GM19395 (cell line): ENCODE measurements around the gene ROPN1L.

Source experiments
- ATAC-seq: cut with Tn5 transposase; IDR thresholded peaks from one replicate; pipeline ENCODE4 v1.9.1; 2021; ENCODE audit warnings: mild to moderate bottlenecking, moderate library complexity; ENCODE audit not compliant: unreplicated experiment

Gene ROPN1L

GRCh38 chr5:10427201-10427600, 14.5 kb upstream of the ROPN1L start:
- no peak for ATAC-seq

GRCh38 chr5:10427978-10428377, 13.7 kb upstream of the ROPN1L start:
- ATAC-seq, result no peak

GRCh38 chr5:10431415-10431814, 10.3 kb upstream of the ROPN1L start:
- ATAC-seq, result no peak

GRCh38 chr5:10432059-10433008, 9.3 kb upstream of the ROPN1L start:
- ATAC-seq, result no peak

- no peak for ATAC-seq
Measured at GRCh38 chr5:10434392-10434791, 7.3 kb upstream of the ROPN1L start.

- ATAC-seq, result no peak
Measured at GRCh38 chr5:10438301-10438700, 3.4 kb upstream of the ROPN1L start.

GRCh38 chr5:10439692-10440091, 2.0 kb upstream of the ROPN1L start:
- no peak for ATAC-seq

GRCh38 chr5:10440367-10440990, 1.2 kb upstream of the ROPN1L start:
- ATAC-seq, result no peak

GRCh38 chr5:10441992-10442435, 335 bp downstream of the ROPN1L start:
- ATAC-seq, result peak; percentile 62

- ATAC-seq, result no peak
Measured at GRCh38 chr5:10442576-10442975, 897 bp downstream of the ROPN1L start.

- ATAC-seq, result no peak
Measured at GRCh38 chr5:10445352-10445751, 3.7 kb downstream of the ROPN1L start.

GRCh38 chr5:10446490-10446889, 4.8 kb downstream of the ROPN1L start:
- ATAC-seq, result no peak

- ATAC-seq, result no peak
Measured at GRCh38 chr5:10447041-10447440, 5.4 kb downstream of the ROPN1L start.

GRCh38 chr5:10448754-10449360, 7.2 kb downstream of the ROPN1L start:
- no peak for ATAC-seq

- ATAC-seq, result no peak
Measured at GRCh38 chr5:10451137-10451824, 9.6 kb downstream of the ROPN1L start.

- ATAC-seq, result peak; percentile 84
Measured at GRCh38 chr5:10452768-10453331, 11.2 kb downstream of the ROPN1L start.

GRCh38 chr5:10453545-10453944, 11.9 kb downstream of the ROPN1L start:
- no peak for ATAC-seq

GRCh38 chr5:10454591-10455276, 13.1 kb downstream of the ROPN1L start:
- ATAC-seq, result no peak

GRCh38 chr5:10455277-10455670, 13.6 kb downstream of the ROPN1L start:
- ATAC-seq, result no peak
